MCF 10A (cell line): Measurements from ENCODE around the gene SIRT5. TPM values are rescaled to one million over a fixed set of nuclear protein-coding genes. Genes with fewer than 3 reads are reported as not detected.

Experiments
- BruUV-seq: library from RNA; stranded (reverse); fragments of 400-500 nt; replicated peaks from 2 replicates; lab custom pipeline; 2021; lab: Mats Ljungman, UMichigan
- CTCF ChIA-PET: fragments of 300-600 bp; sonication (Branson Sonifier 250); formaldehyde crosslinking; extraction: SDS; loops from one replicate; lab custom pipeline; 2021; ENCODE audit warnings: antibody characterized with exemption, inconsistent platforms; lab: Yijun Ruan, JAX
- POLR2A ChIA-PET: fragments of 300-600, 350-650 bp; sonication (Branson Sonifier 250); formaldehyde crosslinking; extraction: SDS; loops from one replicate; lab custom pipeline; 2020; ENCODE audit warnings: antibody characterized with exemption, inconsistent platforms; lab: Yijun Ruan, JAX
- DNase-seq: peaks from one replicate; pipeline ENCODE4 v3.0.0-alpha.2; 2018; ENCODE audit not compliant: unreplicated experiment
- H3K27ac Mint-ChIP-seq: one replicate; pipeline ENCODE4 v1.8.0; 2022; ENCODE audit warnings: mild to moderate bottlenecking, low read depth, mixed read lengths; ENCODE audit not compliant: unreplicated experiment
- H3K27me3 Mint-ChIP-seq: one replicate; pipeline ENCODE4 v1.8.0; 2022; ENCODE audit warnings: mixed read lengths; ENCODE audit not compliant: insufficient read depth, unreplicated experiment
- H3K36me3 Mint-ChIP-seq: one replicate; pipeline ENCODE4 v1.8.0; 2022; ENCODE audit warnings: mild to moderate bottlenecking, moderate library complexity, mixed read lengths; ENCODE audit not compliant: insufficient read depth, unreplicated experiment
- H3K4me1 Mint-ChIP-seq: one replicate; pipeline ENCODE4 v1.8.0; 2022; ENCODE audit warnings: mixed read lengths; ENCODE audit not compliant: insufficient read depth, unreplicated experiment
- H3K4me3 Mint-ChIP-seq: one replicate; pipeline ENCODE4 v1.8.0; 2022; ENCODE audit warnings: mild to moderate bottlenecking, moderate library complexity, mixed read lengths; ENCODE audit not compliant: unreplicated experiment
- H3K9me3 Mint-ChIP-seq: one replicate; pipeline ENCODE4 v1.8.0; 2022; ENCODE audit warnings: mixed read lengths; ENCODE audit not compliant: unreplicated experiment
- intact Hi-C: fragments of 100-400 bp; cut with micrococcal nuclease; formaldehyde crosslinking; loops from 2 replicates; pipeline ENCODE4 v1.14.1; 2022
- total RNA-seq: library from RNA; stranded (reverse); gene quantifications from 2 replicates; pipeline ENCODE4 v1.2.3, GENCODE V29; 2022
- TF ChIP-seq, protein P1 (sequence below): fragments of 200-600 bp; IDR thresholded peaks from one replicate; pipeline ENCODE4 v1.8.0; 2022; ENCODE audit warnings: antibody characterized with exemption, mild to moderate bottlenecking; ENCODE audit not compliant: unreplicated experiment

SIRT5 gene
- total RNA-seq, 1 experiment from 2014 or later = 12.8 TPM

DNA sequence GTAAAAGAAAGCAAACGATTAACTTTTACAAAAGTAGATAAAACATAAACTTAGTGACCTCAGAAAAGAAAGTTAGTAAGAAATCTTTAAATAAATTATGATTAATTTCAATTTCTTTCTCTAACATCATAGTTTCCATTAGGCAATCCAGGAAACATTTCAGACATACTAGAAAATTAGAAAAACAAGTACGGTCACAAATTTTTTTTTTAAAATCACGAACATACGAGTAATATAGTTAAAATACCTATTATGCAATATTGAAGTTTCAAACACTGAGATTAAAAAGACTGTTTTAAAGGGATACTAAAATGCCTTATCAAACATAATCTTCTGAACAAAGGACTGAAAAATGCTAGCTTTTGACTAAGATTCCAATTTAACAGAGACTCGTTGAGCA is 66.9 kb downstream of the SIRT5 start:
- Mint-ChIP-seq H3K27ac (no peak overlapping the region), H3K9me3 (no peaks in the 10 kb centered on the region), H3K4me1 (no peaks in the 10 kb centered on the region), H3K27me3 (no peaks in the 10 kb centered on the region), H3K4me3 (no peak overlapping the region), H3K36me3 (peaks cover 50% of the 10 kb centered on the region)
- TF ChIP-seq, protein P1, sequence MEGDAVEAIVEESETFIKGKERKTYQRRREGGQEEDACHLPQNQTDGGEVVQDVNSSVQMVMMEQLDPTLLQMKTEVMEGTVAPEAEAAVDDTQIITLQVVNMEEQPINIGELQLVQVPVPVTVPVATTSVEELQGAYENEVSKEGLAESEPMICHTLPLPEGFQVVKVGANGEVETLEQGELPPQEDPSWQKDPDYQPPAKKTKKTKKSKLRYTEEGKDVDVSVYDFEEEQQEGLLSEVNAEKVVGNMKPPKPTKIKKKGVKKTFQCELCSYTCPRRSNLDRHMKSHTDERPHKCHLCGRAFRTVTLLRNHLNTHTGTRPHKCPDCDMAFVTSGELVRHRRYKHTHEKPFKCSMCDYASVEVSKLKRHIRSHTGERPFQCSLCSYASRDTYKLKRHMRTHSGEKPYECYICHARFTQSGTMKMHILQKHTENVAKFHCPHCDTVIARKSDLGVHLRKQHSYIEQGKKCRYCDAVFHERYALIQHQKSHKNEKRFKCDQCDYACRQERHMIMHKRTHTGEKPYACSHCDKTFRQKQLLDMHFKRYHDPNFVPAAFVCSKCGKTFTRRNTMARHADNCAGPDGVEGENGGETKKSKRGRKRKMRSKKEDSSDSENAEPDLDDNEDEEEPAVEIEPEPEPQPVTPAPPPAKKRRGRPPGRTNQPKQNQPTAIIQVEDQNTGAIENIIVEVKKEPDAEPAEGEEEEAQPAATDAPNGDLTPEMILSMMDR = no peak
- no TSS peak for BruUV-seq
- CTCF ChIA-PET = interaction anchor here (0.7 kb wide), 1 partner anchor 55 kb away, joined by 3 read pairs; no protein-coding TSS in a partner anchor
- POLR2A ChIA-PET = interaction anchor here (1.0 kb wide), 1 partner anchor 26 kb away, joined by 4 read pairs; the partner anchor contains the start of gene NOL7
- no peak for DNase-seq
- intact Hi-C loops = no loop called here

DNA sequence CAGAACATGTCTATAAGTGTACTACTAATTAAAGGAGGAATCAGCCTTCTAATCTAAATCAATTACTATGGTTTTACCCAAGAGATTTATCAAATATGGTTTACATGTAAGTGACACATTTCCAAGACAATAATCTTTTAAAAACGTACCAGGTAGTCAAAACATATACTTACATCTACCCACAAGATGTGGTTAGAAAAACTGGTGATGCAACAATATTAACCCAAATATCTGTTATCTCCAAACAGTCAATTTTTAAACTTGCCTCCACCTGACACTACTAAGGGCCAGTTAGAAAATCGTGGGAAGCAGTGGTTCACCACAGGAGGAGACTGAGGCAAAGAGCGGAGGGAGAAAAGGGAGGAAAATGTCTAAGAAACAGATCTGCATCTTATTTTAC is 68.7 kb downstream of the SIRT5 start:
- no peaks in the 10 kb centered on the region for H3K27me3 Mint-ChIP-seq
- no peaks in the 10 kb centered on the region for H3K4me1 Mint-ChIP-seq
- H3K4me3 Mint-ChIP-seq = no peak overlapping the region
- BruUV-seq = no TSS peak
- peaks cover 41% of the 10 kb centered on the region for H3K36me3 Mint-ChIP-seq
- H3K27ac Mint-ChIP-seq = no peak overlapping the region
- no peak for DNase-seq
- TF ChIP-seq, protein P1 = no peak
- CTCF ChIA-PET = no interaction called here
- POLR2A ChIA-PET = interaction anchor here (0.8 to 1.3 kb wide), 2 partner anchors 10 to 11 kb away, joined by 3 read pairs; no protein-coding TSS in a partner anchor
- intact Hi-C loops = no loop called here
- H3K9me3 Mint-ChIP-seq = no peaks in the 10 kb centered on the region

DNA sequence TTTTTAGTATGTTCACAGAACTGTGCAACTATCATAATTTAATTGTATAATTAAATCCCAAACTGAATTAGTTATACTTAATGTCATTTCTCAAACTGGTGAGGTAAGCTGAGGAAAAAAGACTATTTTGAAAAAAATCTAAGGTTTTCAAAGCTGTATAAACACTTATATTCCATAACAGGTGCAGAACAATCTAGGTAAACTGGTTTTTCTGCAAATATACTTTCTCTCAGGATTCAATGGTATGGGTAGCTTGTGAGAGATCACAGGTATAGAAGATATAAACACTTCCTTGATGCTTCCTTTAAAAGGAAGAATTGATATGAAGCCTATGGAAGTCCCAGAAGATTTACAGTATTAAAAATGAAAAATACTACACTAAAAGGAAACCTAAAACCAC is 74.4 kb downstream of the SIRT5 start:
- no peaks in the 10 kb centered on the region for H3K27me3 Mint-ChIP-seq
- peaks cover 21% of the 10 kb centered on the region for H3K36me3 Mint-ChIP-seq
- H3K27ac Mint-ChIP-seq = no peak overlapping the region
- BruUV-seq = no TSS peak
- ChIA-PET CTCF (no interaction called here), POLR2A (no interaction called here)
- no peaks in the 10 kb centered on the region for H3K9me3 Mint-ChIP-seq
- DNase-seq = no peak
- no peak overlapping the region for H3K4me3 Mint-ChIP-seq
- TF ChIP-seq, protein P1 = no peak
- H3K4me1 Mint-ChIP-seq = no peaks in the 10 kb centered on the region
- intact Hi-C loops = no loop called here

DNA sequence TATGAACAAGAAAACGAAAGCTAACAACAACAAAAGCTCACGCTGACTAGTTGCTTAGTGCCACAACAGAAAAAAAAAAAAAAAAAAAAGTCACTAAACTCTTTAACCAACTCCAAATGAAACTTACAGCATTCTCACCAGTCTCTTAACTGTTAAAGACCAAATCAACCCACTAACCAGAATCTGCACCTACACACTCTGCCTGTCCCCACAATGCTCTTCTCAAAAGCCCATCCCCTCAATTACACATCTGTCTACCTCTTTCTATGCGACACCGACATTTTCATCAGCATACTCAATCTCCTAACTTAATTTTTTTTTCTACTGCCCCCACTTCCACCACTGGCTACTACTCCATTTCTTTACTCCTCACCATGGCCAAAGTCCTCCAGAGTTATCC is 75.0 kb downstream of the SIRT5 start:
- Mint-ChIP-seq H3K27ac (no peak overlapping the region), H3K36me3 (peaks cover 21% of the 10 kb centered on the region), H3K9me3 (no peaks in the 10 kb centered on the region), H3K4me3 (no peak overlapping the region), H3K4me1 (no peaks in the 10 kb centered on the region), H3K27me3 (no peaks in the 10 kb centered on the region)
- ChIA-PET POLR2A (no interaction called here), CTCF (interaction anchor here (0.6 kb wide), 1 partner anchor 27 kb away, joined by 3 read pairs; no protein-coding TSS in a partner anchor)
- no peak for DNase-seq
- TF ChIP-seq, protein P1 = no peak
- intact Hi-C loops = no loop called here
- BruUV-seq = no TSS peak
